Astrocyte of the spinal cord (primary cell): ENCODE measurements around the gene LAMC3.

Experiments used
- DNase-seq: peaks from one replicate; pipeline ENCODE4 v3.0.0; 2011; ENCODE audit warnings: low read depth, low spot score
- H3K4me3 ChIP-seq: 2 replicates; pipeline ENCODE4 v1.5.1; 2011; ENCODE audit warnings: low read depth, mild to moderate bottlenecking, low read length, moderate library complexity
- CTCF ChIP-seq: IDR thresholded peaks from 2 replicates; pipeline ENCODE4 v1.5.1; 2012; ENCODE audit warnings: low read depth, mild to moderate bottlenecking, low read length, inconsistent platforms
- in situ Hi-C: cut with HindIII; loops from 2 replicates; pipeline ENCODE4 v1.10.0; 2017; ENCODE audit warnings: low sequenced_read_pairs

LAMC3 gene

GRCh38 chr9:131082774-131083512 is 74.0 kb downstream of the LAMC3 start:
- no peak for TF ChIP-seq CTCF
- in situ Hi-C loops: no loop called here
- DNase-seq: no peak
- H3K4me3 ChIP-seq: no peak overlapping the region

GRCh38 chr9:131084661-131085369 is 75.8 kb downstream of the LAMC3 start:
- in situ Hi-C loops: no loop called here
- TF ChIP-seq CTCF: no peak
- DNase-seq: no peak
- H3K4me3 ChIP-seq: no peak overlapping the region

- in situ Hi-C loops: no loop called here
- TF ChIP-seq CTCF: no peak
- no peak overlapping the region for H3K4me3 ChIP-seq
- no peak for DNase-seq
Measured at GRCh38 chr9:131085370-131086122, 76.6 kb downstream of the LAMC3 start.

- DNase-seq: no peak
- in situ Hi-C loops: no loop called here
- H3K4me3 ChIP-seq: no peak overlapping the region
- TF ChIP-seq CTCF: no peak
Measured at GRCh38 chr9:131087354-131087893, 78.5 kb downstream of the LAMC3 start.

GRCh38 chr9:131090025-131090787 is 81.2 kb downstream of the LAMC3 start:
- in situ Hi-C loops: no loop called here
- no peak for TF ChIP-seq CTCF
- no peak for DNase-seq
- H3K4me3 ChIP-seq: no peak overlapping the region
